Neural progenitor cell (in vitro differentiated cells): ENCODE data around the gene FUZ. TPM values are rescaled to one million over a fixed set of nuclear protein-coding genes. Genes with fewer than 3 reads are reported as not detected.
A peak's percentile ranks its signal among the peaks of the same experiment; 100 is the strongest.

Source experiments
- DNase-seq: peaks from one replicate; pipeline ENCODE4 v3.0.0-alpha.2; 2016; ENCODE audit warnings: low spot score
- H2AFZ ChIP-seq: fragments of 200-600 bp; sonication (generic); replicated peaks from 2 replicates; pipeline ENCODE4 v1.6.1; 2016; ENCODE audit warnings: antibody characterized with exemption
- H3F3A ChIP-seq: fragments of 200-600 bp; sonication (generic); 2 replicates; pipeline ENCODE4 v1.6.1; 2016; ENCODE audit warnings: antibody characterized with exemption, low read depth
- H3K27ac ChIP-seq: fragments of 200-600 bp; sonication (generic); 2 replicates; pipeline ENCODE4 v1.5.1; 2016; ENCODE audit warnings: mild to moderate bottlenecking
- H3K27me3 ChIP-seq: fragments of 200-600 bp; sonication (generic); 2 replicates; pipeline ENCODE4 v1.6.1; 2016; ENCODE audit warnings: mild to moderate bottlenecking, moderate library complexity
- H3K36me3 ChIP-seq: fragments of 200-600 bp; sonication (generic); 2 replicates; pipeline ENCODE4 v1.5.1; 2016
- H3K4me1 ChIP-seq: fragments of 200-600 bp; sonication (generic); 2 replicates; pipeline ENCODE4 v1.6.1; 2016; ENCODE audit warnings: mixed run types
- H3K4me2 ChIP-seq: fragments of 200-600 bp; sonication (generic); 2 replicates; pipeline ENCODE4 v1.6.1; 2016
- H3K4me3 ChIP-seq: fragments of 200-600 bp; sonication (generic); 2 replicates; pipeline ENCODE4 v1.5.1; 2016
- H3K79me2 ChIP-seq: fragments of 200-600 bp; sonication (generic); 2 replicates; pipeline ENCODE4 v1.6.1; 2016; ENCODE audit warnings: low read depth
- H3K9ac ChIP-seq: fragments of 200-600 bp; sonication (generic); 2 replicates; pipeline ENCODE4 v1.6.1; 2016
- H3K9me3 ChIP-seq: fragments of 200-600 bp; sonication (generic); 2 replicates; pipeline ENCODE4 v1.5.1; 2016; ENCODE audit warnings: low read depth
- H4K20me1 ChIP-seq: fragments of 200-600 bp; sonication (generic); 2 replicates; pipeline ENCODE4 v1.6.1; 2016; ENCODE audit warnings: low read depth
- H3K27ac Mint-ChIP-seq: 3 replicates; pipeline ENCODE4 v1.8.0; 2021; ENCODE audit warnings: mixed read lengths
- H3K27me3 Mint-ChIP-seq: 2 replicates; pipeline ENCODE4 v1.8.0; 2022; ENCODE audit warnings: low read depth, mild to moderate bottlenecking, inconsistent platforms, moderate library complexity, mixed read lengths; ENCODE audit not compliant: insufficient read depth
- H3K36me3 Mint-ChIP-seq: 3 replicates; pipeline ENCODE4 v1.8.0; 2021; ENCODE audit warnings: mixed read lengths
- H3K4me1 Mint-ChIP-seq: 3 replicates; pipeline ENCODE4 v1.8.0; 2021; ENCODE audit warnings: mixed read lengths
- H3K4me3 Mint-ChIP-seq: 3 replicates; pipeline ENCODE4 v1.8.0; 2021; ENCODE audit warnings: mild to moderate bottlenecking, moderate library complexity, mixed read lengths
- H3K9me3 Mint-ChIP-seq: 3 replicates; pipeline ENCODE4 v1.8.0; 2020; ENCODE audit warnings: mixed read lengths
- EZH2 ChIP-seq: fragments of 200-600 bp; sonication (generic); IDR thresholded peaks from 2 replicates; pipeline ENCODE4 v1.6.1; 2017; ENCODE audit warnings: antibody characterized with exemption, mild to moderate bottlenecking, moderate library complexity
- EZH2phosphoT487 ChIP-seq: fragments of 200-600 bp; sonication (generic); IDR thresholded peaks from 2 replicates; pipeline ENCODE4 v1.6.1; 2017; ENCODE audit warnings: antibody characterized with exemption
- total RNA-seq: library from RNA; depleted of rRNA; stranded (reverse); fragments of >200 nt; gene quantifications from 2 replicates; pipeline ENCODE4 v1.2.3, GENCODE V29; 2015; ENCODE audit warnings: low replicate concordance
- TF ChIP-seq, protein P1 (sequence below): fragments of 200-600 bp; sonication (generic); IDR thresholded peaks from 2 replicates; pipeline ENCODE4 v1.5.1; 2017; ENCODE audit warnings: antibody characterized with exemption, mild to moderate bottlenecking

The FUZ gene
- total RNA-seq, 1 donor from 2014 or later = 24.6 TPM

DNA sequence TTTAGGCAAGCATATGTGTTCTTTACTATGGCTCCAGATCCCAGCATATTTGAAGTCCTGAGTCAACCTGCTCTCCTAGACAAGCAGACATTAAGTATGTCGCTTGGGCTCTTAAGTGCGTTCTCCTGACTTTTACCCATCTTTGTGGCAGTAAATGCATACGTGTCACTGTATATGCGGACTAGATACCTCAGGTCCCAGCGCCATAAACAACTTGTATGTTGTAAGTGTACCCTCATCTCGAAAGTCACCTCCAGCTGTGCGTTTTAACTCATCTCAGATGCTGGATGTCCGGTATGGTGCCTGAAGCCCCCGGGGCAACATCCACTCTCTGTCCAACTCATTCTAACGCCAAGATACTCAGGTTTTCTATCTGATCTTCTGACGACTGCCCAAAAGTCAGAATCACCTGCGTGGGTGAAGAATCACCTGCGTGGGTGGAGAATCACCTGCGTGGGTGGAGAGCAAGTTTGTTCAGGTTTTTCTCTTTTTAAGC lies 39.6 kb upstream of the FUZ start:
- peak overlapping the region; percentile 98 for H3K4me2 ChIP-seq
- no peak for DNase-seq
- H3F3A ChIP-seq = peaks cover 61% of the 10 kb centered on the region
- TF ChIP-seq EZH2phosphoT487 (no peak), EZH2 (no peak)
- H3K36me3 ChIP-seq = no peaks in the 10 kb centered on the region
- H3K4me3 ChIP-seq = peak overlapping the region; percentile 88
- H3K9me3 Mint-ChIP-seq = peaks cover 15% of the 10 kb centered on the region
- H3K79me2 ChIP-seq = peaks cover 72% of the 10 kb centered on the region
- peaks cover 22% of the 10 kb centered on the region for H3K4me1 Mint-ChIP-seq
- peak overlapping the region; percentile 94 for H3K4me3 Mint-ChIP-seq
- H3K27ac ChIP-seq = no peak overlapping the region
- no peak overlapping the region for H2AFZ ChIP-seq
- H4K20me1 ChIP-seq = peaks cover 64% of the 10 kb centered on the region
- no peaks in the 10 kb centered on the region for H3K27me3 ChIP-seq
- H3K36me3 Mint-ChIP-seq = peaks cover 30% of the 10 kb centered on the region
- peaks cover 12% of the 10 kb centered on the region for H3K4me1 ChIP-seq
- H3K9me3 ChIP-seq = no peaks in the 10 kb centered on the region
- peak overlapping the region; percentile 23 for H3K27ac Mint-ChIP-seq
- H3K9ac ChIP-seq = peak overlapping the region; percentile 74
- peaks cover 24% of the 10 kb centered on the region for H3K27me3 Mint-ChIP-seq

DNA sequence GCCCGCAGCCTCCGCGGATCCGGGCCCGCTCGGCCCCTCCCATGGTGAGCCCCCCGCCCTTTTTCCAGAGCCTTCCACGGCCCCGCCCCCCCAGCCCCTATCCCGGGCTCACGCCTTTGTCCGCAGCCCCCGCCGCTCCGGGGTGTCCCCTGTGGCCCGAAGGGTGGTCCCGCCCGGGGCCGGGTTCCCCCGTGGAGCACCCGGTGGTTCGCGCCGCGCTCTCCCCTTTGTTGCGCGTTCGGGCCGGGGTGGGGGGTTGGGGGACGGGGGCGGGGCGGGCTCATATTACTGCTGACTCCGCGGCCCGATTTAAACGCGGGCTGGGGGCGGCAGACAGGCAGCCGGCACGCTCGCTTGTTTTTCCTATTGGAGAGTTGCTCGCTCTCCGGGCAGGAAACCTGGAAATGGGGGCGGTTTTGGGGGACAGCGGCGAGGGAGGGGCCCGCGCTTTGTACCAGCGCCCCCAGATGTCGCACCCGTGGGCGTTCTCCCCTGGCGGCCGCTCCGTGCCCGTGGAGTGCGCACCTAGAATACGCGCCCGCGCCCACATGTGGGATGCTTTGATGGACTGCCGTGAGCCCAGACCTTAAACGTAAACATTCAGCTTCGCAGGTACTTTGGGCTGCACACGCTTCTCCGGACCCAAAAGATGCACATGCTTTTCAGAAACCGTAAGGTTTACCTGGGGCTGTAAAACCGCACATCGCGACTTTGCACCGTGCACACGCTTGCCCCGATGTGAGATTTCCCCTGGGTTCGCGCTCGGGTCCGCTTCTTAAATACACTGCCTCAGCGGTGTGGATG lies 38.6 kb upstream of the FUZ start:
- Histone ChIP-seq H3K9ac (peak overlapping the region; percentile 74), H3K9me3 (no peaks in the 10 kb centered on the region), H3K79me2 (peaks cover 72% of the 10 kb centered on the region), H3K4me1 (peaks cover 12% of the 10 kb centered on the region), H3K36me3 (no peaks in the 10 kb centered on the region), H3K4me2 (peak overlapping the region; percentile 98), H3K27ac (peak overlapping the region; percentile 98), H3F3A (peaks cover 56% of the 10 kb centered on the region), H3K27me3 (no peaks in the 10 kb centered on the region), H2AFZ (no peak overlapping the region), H3K4me3 (peak overlapping the region; percentile 88), H4K20me1 (peaks cover 53% of the 10 kb centered on the region)
- H3K27ac Mint-ChIP-seq = no peak overlapping the region
- H3K4me3 Mint-ChIP-seq = peak overlapping the region; percentile 94
- peak; percentile 88 for DNase-seq
- TF ChIP-seq EZH2phosphoT487 = no peak
- TF ChIP-seq, protein P1, sequence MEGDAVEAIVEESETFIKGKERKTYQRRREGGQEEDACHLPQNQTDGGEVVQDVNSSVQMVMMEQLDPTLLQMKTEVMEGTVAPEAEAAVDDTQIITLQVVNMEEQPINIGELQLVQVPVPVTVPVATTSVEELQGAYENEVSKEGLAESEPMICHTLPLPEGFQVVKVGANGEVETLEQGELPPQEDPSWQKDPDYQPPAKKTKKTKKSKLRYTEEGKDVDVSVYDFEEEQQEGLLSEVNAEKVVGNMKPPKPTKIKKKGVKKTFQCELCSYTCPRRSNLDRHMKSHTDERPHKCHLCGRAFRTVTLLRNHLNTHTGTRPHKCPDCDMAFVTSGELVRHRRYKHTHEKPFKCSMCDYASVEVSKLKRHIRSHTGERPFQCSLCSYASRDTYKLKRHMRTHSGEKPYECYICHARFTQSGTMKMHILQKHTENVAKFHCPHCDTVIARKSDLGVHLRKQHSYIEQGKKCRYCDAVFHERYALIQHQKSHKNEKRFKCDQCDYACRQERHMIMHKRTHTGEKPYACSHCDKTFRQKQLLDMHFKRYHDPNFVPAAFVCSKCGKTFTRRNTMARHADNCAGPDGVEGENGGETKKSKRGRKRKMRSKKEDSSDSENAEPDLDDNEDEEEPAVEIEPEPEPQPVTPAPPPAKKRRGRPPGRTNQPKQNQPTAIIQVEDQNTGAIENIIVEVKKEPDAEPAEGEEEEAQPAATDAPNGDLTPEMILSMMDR = no peak
- TF ChIP-seq EZH2 = no peak
- H3K9me3 Mint-ChIP-seq = peaks cover 15% of the 10 kb centered on the region
- peaks cover 19% of the 10 kb centered on the region for H3K27me3 Mint-ChIP-seq
- H3K4me1 Mint-ChIP-seq = peaks cover 22% of the 10 kb centered on the region
- H3K36me3 Mint-ChIP-seq = peaks cover 31% of the 10 kb centered on the region

DNA sequence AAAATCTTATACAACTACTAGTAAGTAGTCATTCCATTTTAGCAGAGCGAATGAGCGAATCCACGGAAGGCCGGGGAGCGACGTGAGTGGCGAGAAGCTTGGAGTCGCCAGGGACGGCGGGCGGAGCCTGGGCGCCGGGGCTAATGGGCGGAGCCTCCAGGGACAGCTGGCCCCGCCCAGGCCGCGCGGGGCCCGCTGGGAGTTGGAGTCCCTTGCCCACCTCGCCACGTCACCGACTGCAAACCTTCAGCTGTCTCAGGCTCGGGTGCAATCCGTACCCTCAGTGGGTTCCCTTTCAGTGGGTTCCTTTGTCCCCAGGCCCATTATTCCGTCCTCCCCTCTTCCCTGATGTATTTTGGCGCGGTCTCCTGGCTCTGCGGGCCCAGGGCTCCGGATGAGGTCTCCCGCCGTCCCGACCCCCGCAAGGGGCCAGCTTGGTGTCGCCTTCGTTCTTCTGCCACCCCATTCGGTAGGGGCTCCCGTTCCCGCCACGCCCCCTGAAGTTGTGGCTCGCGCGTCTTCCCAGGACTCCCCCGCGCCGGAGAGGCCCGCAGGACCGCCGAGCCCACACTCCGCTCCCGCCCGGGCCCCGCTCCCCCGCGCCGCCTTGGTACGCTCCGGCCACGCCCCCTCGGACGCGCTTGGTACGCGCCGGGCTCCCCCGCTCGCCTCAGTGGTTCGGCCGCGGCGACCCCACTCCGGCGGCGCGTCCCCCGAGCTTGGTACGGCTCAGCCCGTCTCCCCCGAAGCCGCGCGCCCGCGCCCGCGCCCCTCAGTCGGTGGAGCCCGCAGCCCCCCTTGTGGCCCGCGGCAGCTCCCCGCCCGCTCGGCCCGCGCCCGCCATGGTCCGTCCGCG lies 37.6 kb upstream of the FUZ start, which contains the start of gene PTOV1:
Gene PTOV1 (plus strand): TSS at position 673 of the 856 bp plus-strand sequence.
- H3K27ac Mint-ChIP-seq = peak within 1 kb of the TSS; percentile 94
- peaks cover 15% of the 10 kb centered on the region for H3K9me3 Mint-ChIP-seq
- peak within 1 kb of the TSS; percentile 98 for H3K27ac ChIP-seq

More for the DNA sequence above, 37.6 kb upstream of the FUZ start, which contains the start of gene PTOV1:
- no peaks in the 10 kb centered on the region for H3K9me3 ChIP-seq
- H3K4me2 ChIP-seq = peak within 1 kb of the TSS; percentile 98
- DNase-seq = peak; percentile 96
- H3K27me3 ChIP-seq = no peaks in the 10 kb centered on the region
- H3F3A ChIP-seq = peaks cover 56% of the 10 kb centered on the region
- H3K79me2 ChIP-seq = peaks cover 65% of the 10 kb centered on the region
- peak within 1 kb of the TSS; percentile 88 for H3K4me3 ChIP-seq
- peaks cover 12% of the 10 kb centered on the region for H3K4me1 ChIP-seq
- peak within 1 kb of the TSS; percentile 53 for H2AFZ ChIP-seq
- peak within 1 kb of the TSS; percentile 94 for H3K4me3 Mint-ChIP-seq
- peaks cover 16% of the 10 kb centered on the region for H3K27me3 Mint-ChIP-seq
- H4K20me1 ChIP-seq = peaks cover 44% of the 10 kb centered on the region
- H3K36me3 Mint-ChIP-seq = peaks cover 33% of the 10 kb centered on the region
- peaks cover 22% of the 10 kb centered on the region for H3K4me1 Mint-ChIP-seq
- peak within 1 kb of the TSS; percentile 74 for H3K9ac ChIP-seq
- TF ChIP-seq, protein P1 = no peak
- TF ChIP-seq EZH2phosphoT487 (no peak), EZH2 (no peak)
- no peaks in the 10 kb centered on the region for H3K36me3 ChIP-seq
